ENCODE data around the gene ITGB2.

DNA sequence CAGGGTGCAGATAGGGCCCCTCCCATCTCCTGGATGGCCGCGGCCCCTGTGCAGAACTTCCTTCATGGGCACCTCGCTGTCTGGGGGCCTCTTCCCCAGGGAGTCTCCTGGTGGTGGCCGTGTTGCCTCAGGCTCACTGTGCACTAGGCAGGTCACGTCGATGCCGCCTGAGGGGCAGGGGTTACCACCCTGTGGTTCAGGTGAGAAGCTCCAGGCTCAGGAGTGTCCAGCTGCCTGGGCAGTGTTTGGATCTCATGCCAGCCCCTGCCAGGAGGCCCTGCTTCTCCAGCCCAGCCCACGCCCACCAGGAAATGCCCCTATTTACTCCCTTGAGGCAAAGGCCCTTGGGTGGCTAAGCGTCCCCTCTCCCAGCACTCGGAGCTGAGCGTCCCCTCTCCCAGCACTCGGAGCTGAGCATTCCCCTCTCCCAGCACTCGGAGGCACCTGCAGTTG is 2.1 kb downstream of the ITGB2 start:
- TF ChIP-seq, protein P1, sequence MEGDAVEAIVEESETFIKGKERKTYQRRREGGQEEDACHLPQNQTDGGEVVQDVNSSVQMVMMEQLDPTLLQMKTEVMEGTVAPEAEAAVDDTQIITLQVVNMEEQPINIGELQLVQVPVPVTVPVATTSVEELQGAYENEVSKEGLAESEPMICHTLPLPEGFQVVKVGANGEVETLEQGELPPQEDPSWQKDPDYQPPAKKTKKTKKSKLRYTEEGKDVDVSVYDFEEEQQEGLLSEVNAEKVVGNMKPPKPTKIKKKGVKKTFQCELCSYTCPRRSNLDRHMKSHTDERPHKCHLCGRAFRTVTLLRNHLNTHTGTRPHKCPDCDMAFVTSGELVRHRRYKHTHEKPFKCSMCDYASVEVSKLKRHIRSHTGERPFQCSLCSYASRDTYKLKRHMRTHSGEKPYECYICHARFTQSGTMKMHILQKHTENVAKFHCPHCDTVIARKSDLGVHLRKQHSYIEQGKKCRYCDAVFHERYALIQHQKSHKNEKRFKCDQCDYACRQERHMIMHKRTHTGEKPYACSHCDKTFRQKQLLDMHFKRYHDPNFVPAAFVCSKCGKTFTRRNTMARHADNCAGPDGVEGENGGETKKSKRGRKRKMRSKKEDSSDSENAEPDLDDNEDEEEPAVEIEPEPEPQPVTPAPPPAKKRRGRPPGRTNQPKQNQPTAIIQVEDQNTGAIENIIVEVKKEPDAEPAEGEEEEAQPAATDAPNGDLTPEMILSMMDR (IDR thresholded peaks at IDR 0.05) = no peak
- TF ChIP-seq EZH2 (IDR thresholded peaks at IDR 0.05) (no peak), EZH2phosphoT487 (IDR thresholded peaks at IDR 0.05) (no peak)

All from neural progenitor cell (in vitro differentiated cells).